NCI-H526 treated with DMSO at 0.1 percent for 48 hours (cell line): ENCODE data around the gene CRADD.

ENCODE experiments used
- DNase-seq: peaks from one replicate; lab custom pipeline; 2025; lab: John Stamatoyannopoulos, UW

CRADD gene

GRCh38 chr12:93671044-93671443, 6.1 kb upstream of the CRADD start:
- DNase-seq, result no peak

GRCh38 chr12:93673084-93673483, 4.1 kb upstream of the CRADD start:
- no peak for DNase-seq

GRCh38 chr12:93674386-93674785, 2.8 kb upstream of the CRADD start:
- no peak for DNase-seq

- DNase-seq, result no peak
Measured at GRCh38 chr12:93676408-93677194, 574 bp upstream of the CRADD start.

GRCh38 chr12:93678779-93679178, 1.6 kb downstream of the CRADD start:
- no peak for DNase-seq

- DNase-seq, result no peak
Measured at GRCh38 chr12:93679308-93679925, 2.2 kb downstream of the CRADD start.

GRCh38 chr12:93680006-93680405, 2.8 kb downstream of the CRADD start:
- DNase-seq, result no peak

- no peak for DNase-seq
Measured at GRCh38 chr12:93682846-93683261, 5.7 kb downstream of the CRADD start.

- DNase-seq, result no peak
Measured at GRCh38 chr12:93683410-93683809, 6.2 kb downstream of the CRADD start.

- DNase-seq, result no peak
Measured at GRCh38 chr12:93684716-93685115, 7.5 kb downstream of the CRADD start.

- DNase-seq, result no peak
Measured at GRCh38 chr12:93686572-93687356, 9.6 kb downstream of the CRADD start.

- peak; percentile 33 for DNase-seq
Measured at GRCh38 chr12:93689076-93689834, 12.1 kb downstream of the CRADD start.

GRCh38 chr12:93696462-93696861, 19.3 kb downstream of the CRADD start:
- no peak for DNase-seq

GRCh38 chr12:93698307-93699092, 21.3 kb downstream of the CRADD start:
- no peak for DNase-seq

GRCh38 chr12:93699271-93700145, 22.3 kb downstream of the CRADD start:
- DNase-seq, result peak; percentile 3

GRCh38 chr12:93702707-93703315, 25.6 kb downstream of the CRADD start:
- DNase-seq, result no peak

GRCh38 chr12:93704122-93704521, 26.9 kb downstream of the CRADD start:
- no peak for DNase-seq

- DNase-seq, result no peak
Measured at GRCh38 chr12:93704625-93705024, 27.4 kb downstream of the CRADD start.

GRCh38 chr12:93705237-93705636, 28.1 kb downstream of the CRADD start:
- no peak for DNase-seq

GRCh38 chr12:93706387-93706786, 29.2 kb downstream of the CRADD start:
- no peak for DNase-seq
